B cell (primary cell): ENCODE results near the gene CFAP77. TPM values are rescaled to one million over a fixed set of nuclear protein-coding genes. Genes with fewer than 3 reads are reported as not detected.

ENCODE experiments used
- ATAC-seq: fragments of 200-7000 bp; cut with Tn5 transposase; one replicate; pipeline ENCODE4 v1.10.0; 2021; ENCODE audit warnings: low read depth, mild to moderate bottlenecking, moderate number of reproducible peaks, moderate library complexity
- CTCF ChIA-PET: fragments of 350-600 bp; sonication (Branson Sonifier 250); formaldehyde crosslinking; loops from one replicate; lab custom pipeline; 2021; ENCODE audit warnings: antibody characterized with exemption, inconsistent platforms; lab: Charles Lee
- POLR2A ChIA-PET: fragments of 350-600 bp; sonication (Branson Sonifier 250); formaldehyde crosslinking; loops from one replicate; lab custom pipeline; 2021; ENCODE audit warnings: antibody characterized with exemption; lab: Charles Lee
- DNase-seq: peaks from one replicate; pipeline ENCODE4 v3.0.0; 2013
- H2AFZ ChIP-seq: 2 replicates; pipeline ENCODE4 v1.6.1; 2012; ENCODE audit warnings: mild to moderate bottlenecking, low read depth, low read length; ENCODE audit not compliant: insufficient read depth, poor library complexity, severe bottlenecking
- H3K27ac ChIP-seq, 2 donors: 1 replicate in 1 of 2; 2 replicates in 1 of 2; pipeline ENCODE4 v1.5.1; 2012 to 2013; ENCODE audit warnings: low read length in 2 of 2, mild to moderate bottlenecking in 2 of 2, moderate library complexity in 1 of 2
- H3K27me3 ChIP-seq, 4 experiments: fragments of 200-600 bp in 1 of 4; sonication (generic) in 1 of 4; replicated peaks in 1 of 4; 1 replicate in 2 of 4; 2 replicates in 2 of 4; pipeline versions ENCODE4 v1.6.1 to v1.7.0; 2013 to 2016; ENCODE audit warnings: low read length in 3 of 4, mild to moderate bottlenecking in 2 of 4, mixed read lengths in 1 of 4, moderate library complexity in 1 of 4; ENCODE audit not compliant: insufficient read depth in 4 of 4, control insufficient read depth in 3 of 4; ENCODE audit errors: control extremely low read depth in 1 of 4
- H3K36me3 ChIP-seq, 2 experiments: replicated peaks in 1 of 2; 1 replicate in 1 of 2; 2 replicates in 1 of 2; pipeline versions ENCODE4 v1.6.1 to v1.7.1; 2013; ENCODE audit warnings: low read length in 1 of 2; ENCODE audit not compliant: insufficient read depth in 2 of 2, control insufficient read depth in 1 of 2; ENCODE audit errors: control extremely low read depth in 1 of 2, extremely low read depth in 1 of 2
- H3K4me1 ChIP-seq, 2 donors: fragments of 200-600 bp in 1 of 2; sonication (generic) in 1 of 2; 1 replicate in 1 of 2; 2 replicates in 1 of 2; pipeline versions ENCODE4 v1.5.1 to v1.6.1; 2013 to 2017; ENCODE audit warnings: low read length in 2 of 2; ENCODE audit not compliant: control insufficient read depth in 2 of 2, insufficient read depth in 2 of 2
- H3K4me2 ChIP-seq: replicated peaks from 2 replicates; pipeline ENCODE3; 2012; ENCODE audit warnings: mild to moderate bottlenecking, low read depth, low read length; ENCODE audit not compliant: poor library complexity, severe bottlenecking
- H3K4me3 ChIP-seq, 5 experiments: fragments of 200-600 bp in 1 of 5; sonication (generic) in 1 of 5; 1 replicate in 3 of 5; 2 replicates in 2 of 5; pipeline versions ENCODE4 v1.5.1 to v1.7.0; 2011 to 2016; ENCODE audit warnings: low read length in 4 of 5, mild to moderate bottlenecking in 4 of 5, low read depth in 2 of 5, control low read depth in 1 of 5, moderate library complexity in 1 of 5; ENCODE audit not compliant: insufficient read depth in 1 of 5; ENCODE audit errors: control extremely low read depth in 1 of 5, extremely low read depth in 1 of 5
- H3K79me2 ChIP-seq: fragments of 200-600 bp; sonication (generic); one replicate; pipeline ENCODE4 v1.6.0; 2016; ENCODE audit warnings: low read length; ENCODE audit not compliant: control insufficient read depth, insufficient read depth
- H3K9ac ChIP-seq: fragments of 200-600 bp; sonication (generic); 2 replicates; pipeline ENCODE4 v1.6.1; 2017; ENCODE audit warnings: mild to moderate bottlenecking, low read length, moderate library complexity
- H3K9me3 ChIP-seq, 3 donors: one replicate each; pipeline versions ENCODE4 v1.6.1 to v1.7.1; 2013; ENCODE audit warnings: low read length in 2 of 3; ENCODE audit not compliant: control insufficient read depth in 2 of 3, insufficient read depth in 1 of 3; ENCODE audit errors: control extremely low read depth in 1 of 3
- H4K20me1 ChIP-seq: 2 replicates; pipeline ENCODE4 v1.6.0; 2012; ENCODE audit warnings: mild to moderate bottlenecking, low read length; ENCODE audit not compliant: insufficient read depth, control insufficient read depth, poor library complexity, severe bottlenecking
- H3K27ac Mint-ChIP-seq: one replicate; pipeline ENCODE4 v1.8.0; 2021; ENCODE audit warnings: mixed read lengths
- H3K27me3 Mint-ChIP-seq: one replicate; pipeline ENCODE4 v1.8.0; 2021; ENCODE audit warnings: mixed read lengths
- H3K4me1 Mint-ChIP-seq: one replicate; pipeline ENCODE4 v1.8.0; 2021; ENCODE audit warnings: mixed read lengths
- H3K4me3 Mint-ChIP-seq: one replicate; pipeline ENCODE4 v1.8.0; 2021; ENCODE audit warnings: mixed read lengths
- H3K9me3 Mint-ChIP-seq: one replicate; pipeline ENCODE4 v1.8.0; 2022; ENCODE audit warnings: mixed read lengths; ENCODE audit not compliant: insufficient read depth
- EZH2 ChIP-seq: IDR thresholded peaks from 2 replicates; pipeline ENCODE4 v1.6.1; 2012; ENCODE audit warnings: borderline replicate concordance, low read depth, mild to moderate bottlenecking, moderate library complexity, low read length; ENCODE audit not compliant: insufficient read depth, poor library complexity, severe bottlenecking
- WGBS: methylation state at CpG from one replicate; pipeline ENCODE4 v1.1.5; 2013; ENCODE audit warnings: missing lambda C conversion rate; ENCODE audit not compliant: insufficient coverage; 5-methylcytosine and 5-hydroxymethylcytosine counted together
- intact Hi-C: fragments of 100-400 bp; cut with micrococcal nuclease; formaldehyde crosslinking; loops from one replicate; pipeline ENCODE4 v1.10.0; 2022
- polyA plus RNA-seq: library from polyadenylated mRNA; depleted of rRNA; stranded (reverse); fragments of >200 nt; gene quantifications from 2 replicates; pipeline ENCODE4 v1.2.3, GENCODE V29; 2012
- small RNA-seq: library from RNA; depleted of rRNA; stranded (forward); fragments of <200 nt; gene quantifications from one replicate; pipeline ENCODE3, GENCODE V24; 2012; ENCODE audit warnings: low replicate concordance, low read depth; ENCODE audit not compliant: insufficient read length
- total RNA-seq, 2 donors: library from RNA; stranded (reverse); fragments of 120-200 nt in 1 of 2; gene quantifications; 1 replicate in 1 of 2; 2 replicates in 1 of 2; pipeline versions ENCODE4 v1.2.3 to v1.2.4, GENCODE V29; 2013 to 2022
- TF ChIP-seq, protein P1 (sequence below): fragments of 200-600 bp; IDR thresholded peaks from one replicate; pipeline ENCODE4 v1.8.0; 2022; ENCODE audit warnings: antibody characterized with exemption, mild to moderate bottlenecking

CFAP77 gene
- total and polyA plus RNA-seq, 2 donors (not counting 1 experiment from before 2014, with no cell fraction given), result not detected

GRCh38 chr9:132622159-132622558 is 212.1 kb downstream of the CFAP77 start:
- H3K27me3 Mint-ChIP-seq, result no peaks in the 10 kb centered on the region
- no peaks in the 10 kb centered on the region for H3K9me3 Mint-ChIP-seq
- Histone ChIP-seq H4K20me1 (no peaks in the 10 kb centered on the region), H3K9me3 (no peaks in the 10 kb centered on the region), H3K4me3 (no peak overlapping the region), H3K4me1 (no peaks in the 10 kb centered on the region), H3K27me3 (no peaks in the 10 kb centered on the region), H3K9ac (no peak overlapping the region), H2AFZ (no peak overlapping the region), H3K36me3 (peaks cover 0 to 32% of the 10 kb centered on the region in 2 experiments), H3K79me2 (no peaks in the 10 kb centered on the region), H3K27ac (no peak overlapping the region), H3K4me2 (no peak overlapping the region)
- H3K4me1 Mint-ChIP-seq, result no peaks in the 10 kb centered on the region
- TF ChIP-seq, protein P1, sequence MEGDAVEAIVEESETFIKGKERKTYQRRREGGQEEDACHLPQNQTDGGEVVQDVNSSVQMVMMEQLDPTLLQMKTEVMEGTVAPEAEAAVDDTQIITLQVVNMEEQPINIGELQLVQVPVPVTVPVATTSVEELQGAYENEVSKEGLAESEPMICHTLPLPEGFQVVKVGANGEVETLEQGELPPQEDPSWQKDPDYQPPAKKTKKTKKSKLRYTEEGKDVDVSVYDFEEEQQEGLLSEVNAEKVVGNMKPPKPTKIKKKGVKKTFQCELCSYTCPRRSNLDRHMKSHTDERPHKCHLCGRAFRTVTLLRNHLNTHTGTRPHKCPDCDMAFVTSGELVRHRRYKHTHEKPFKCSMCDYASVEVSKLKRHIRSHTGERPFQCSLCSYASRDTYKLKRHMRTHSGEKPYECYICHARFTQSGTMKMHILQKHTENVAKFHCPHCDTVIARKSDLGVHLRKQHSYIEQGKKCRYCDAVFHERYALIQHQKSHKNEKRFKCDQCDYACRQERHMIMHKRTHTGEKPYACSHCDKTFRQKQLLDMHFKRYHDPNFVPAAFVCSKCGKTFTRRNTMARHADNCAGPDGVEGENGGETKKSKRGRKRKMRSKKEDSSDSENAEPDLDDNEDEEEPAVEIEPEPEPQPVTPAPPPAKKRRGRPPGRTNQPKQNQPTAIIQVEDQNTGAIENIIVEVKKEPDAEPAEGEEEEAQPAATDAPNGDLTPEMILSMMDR, result no peak
- TF ChIP-seq EZH2, result no peak
- ATAC-seq, result no peak
- H3K27ac Mint-ChIP-seq, result no peak overlapping the region
- intact Hi-C loops, result no loop called here
- CTCF ChIA-PET, result interaction anchor here (0.7 kb wide), 1 partner anchor 113 kb away, joined by 3 read pairs; no protein-coding TSS in a partner anchor
- DNase-seq, result no peak
- H3K4me3 Mint-ChIP-seq, result no peak overlapping the region
- POLR2A ChIA-PET, result no interaction called here
- WGBS, result 84% methylated on average over 5 of the region's 5 CpGs

Small RNA genes lying within 50 kb of the gene (small RNA-seq; reads per million reads assigned to genes)
- gene RNU5D-2P, result 0.57 reads per million

Other genes starting within 250 kb of the CFAP77 start
- 6.6 and 8.6 TPM in 2 replicates for gene NTNG2, start 248.2 kb upstream of the CFAP77 start, total RNA-seq
- 5.0 and 8.9 TPM in 2 replicates for gene NTNG2, start 248.2 kb upstream of the CFAP77 start, polyA plus RNA-seq
- gene SETX, start 55.2 kb upstream of the CFAP77 start, total RNA-seq, result 105 and 114 TPM in 2 replicates
- gene SETX, start 55.2 kb upstream of the CFAP77 start, polyA plus RNA-seq, result 29.2 and 39.9 TPM in 2 replicates
- 26.3 and 28.5 TPM in 2 replicates for gene TTF1, start 3.4 kb upstream of the CFAP77 start, total RNA-seq
- gene TTF1, start 3.4 kb upstream of the CFAP77 start, polyA plus RNA-seq, result 12.3 and 16.3 TPM in 2 replicates
- not detected in 2 replicates for gene BARHL1, start 172.4 kb downstream of the CFAP77 start, total RNA-seq
- gene BARHL1, start 172.4 kb downstream of the CFAP77 start, polyA plus RNA-seq, result not detected in 2 replicates